HepG2 (cell line): ENCODE data around the gene PCLO. TPM values are rescaled to one million over a fixed set of nuclear protein-coding genes. Genes with fewer than 3 reads are reported as not detected.
A peak's percentile ranks its signal among the peaks of the same experiment; 100 is the strongest.

ENCODE experiments used
- CCDC6 ChIP-seq: sonication (generic); formaldehyde crosslinking; IDR thresholded peaks from 2 replicates; pipeline ENCODE4 v1.8.1; 2022; ENCODE audit warnings: mild to moderate bottlenecking, missing genetic modification reagents, moderate library complexity
- FIP1L1 ChIP-seq: fragments of 200-400 bp; formaldehyde crosslinking; IDR thresholded peaks from 2 replicates; pipeline ENCODE4 v1.6.1; 2018; ENCODE audit warnings: low read depth, mild to moderate bottlenecking, low read length, moderate library complexity, borderline replicate concordance; ENCODE audit not compliant: insufficient read depth
- GATA4 ChIP-seq: sonication (generic); IDR thresholded peaks from 2 replicates; pipeline ENCODE4 v1.6.1; 2016; ENCODE audit warnings: antibody characterized with exemption, low read depth, borderline replicate concordance
- GATAD1 ChIP-seq: IDR thresholded peaks from 2 replicates; pipeline ENCODE4 v1.6.1; 2016; ENCODE audit warnings: missing genetic modification reagents, missing compliant biosample characterization
- HNRNPL ChIP-seq: fragments of 200-400 bp; formaldehyde crosslinking; IDR thresholded peaks from 2 replicates; pipeline ENCODE4 v1.6.1; 2017; ENCODE audit warnings: mild to moderate bottlenecking, low read depth, low read length
- HOXA3 ChIP-seq: sonication (generic); formaldehyde crosslinking; IDR thresholded peaks from 2 replicates; pipeline ENCODE4 v1.5.0; 2020; ENCODE audit warnings: missing genetic modification reagents
- NR2F2 ChIP-seq: IDR thresholded peaks from 2 replicates; pipeline ENCODE4 v1.6.1; 2012; ENCODE audit warnings: low read depth, inconsistent platforms, borderline replicate concordance
- PAWR ChIP-seq: sonication (generic); formaldehyde crosslinking; IDR thresholded peaks from 2 replicates; pipeline ENCODE4 v1.4.0; 2020; ENCODE audit warnings: missing genetic modification reagents, mild to moderate bottlenecking, borderline replicate concordance
- PHF21A ChIP-seq: sonication (generic); formaldehyde crosslinking; IDR thresholded peaks from 2 replicates; pipeline ENCODE4 v1.5.0; 2020; ENCODE audit warnings: mild to moderate bottlenecking, missing genetic modification reagents
- POGZ ChIP-seq: sonication (generic); formaldehyde crosslinking; IDR thresholded peaks from 2 replicates; pipeline ENCODE4 v1.4.0; 2020; ENCODE audit warnings: mild to moderate bottlenecking, missing genetic modification reagents
- TCF12 ChIP-seq, 2 experiments: fragments of 450-650 bp in 1 of 2; sonication (generic) in 1 of 2; formaldehyde crosslinking in 1 of 2; IDR thresholded peaks; 2 replicates each; pipeline versions ENCODE4 v1.6.1 to v1.8.0; 2017 to 2022; ENCODE audit warnings: antibody characterized with exemption in 1 of 2, mild to moderate bottlenecking in 1 of 2, missing genetic modification reagents in 1 of 2, moderate library complexity in 1 of 2
- THAP11 ChIP-seq: IDR thresholded peaks from 2 replicates; pipeline ENCODE4 v1.6.1; 2016; ENCODE audit warnings: missing biosample characterization, missing genetic modification reagents
- THYN1 ChIP-seq: sonication (generic); formaldehyde crosslinking; IDR thresholded peaks from 2 replicates; pipeline ENCODE4 v1.8.1; 2023; ENCODE audit warnings: low read depth, mild to moderate bottlenecking, moderate library complexity, missing genetic modification reagents, borderline replicate concordance
- ZNF225 ChIP-seq: sonication (generic); formaldehyde crosslinking; IDR thresholded peaks from 2 replicates; pipeline ENCODE4 v1.4.0; 2020; ENCODE audit warnings: mild to moderate bottlenecking, missing genetic modification reagents
- ZNF776 ChIP-seq: sonication (generic); formaldehyde crosslinking; IDR thresholded peaks from 2 replicates; pipeline ENCODE4 v1.4.0; 2020; ENCODE audit warnings: mild to moderate bottlenecking, missing genetic modification reagents
- polyA plus RNA-seq, 8 experiments: library from polyadenylated mRNA; depleted of rRNA in 3 of 8; stranded (reverse) in 7 of 8; unstranded in 1 of 8; fragments of >200 nt; fragmentation: Illumina TruSeq in 4 of 8; extraction: Trizol in 4 of 8; gene quantifications; 2 replicates each; pipeline versions ENCODE4 v1.2.1 to v1.2.3, GENCODE V29; 2011 to 2016; ENCODE audit warnings: low read depth in 4 of 8, missing spikeins in 1 of 8, mixed read lengths in 1 of 8; ENCODE audit not compliant: insufficient read depth in 1 of 8
- total RNA-seq, 5 experiments: library from RNA; depleted of rRNA; stranded (reverse); fragments of >200 nt; fragmentation: Illumina TruSeq; extraction: Trizol; gene quantifications; 2 replicates each; pipeline ENCODE4 v1.2.3, GENCODE V29; 2016; ENCODE audit warnings: low read depth in 1 of 5
- TF ChIP-seq, protein P1 (sequence below): IDR thresholded peaks from 2 replicates; pipeline ENCODE4 v1.4.0; 2020; ENCODE audit warnings: mild to moderate bottlenecking, missing genetic modification reagents
- TF ChIP-seq, protein P2 (sequence below): sonication (generic); formaldehyde crosslinking; conservative IDR thresholded peaks from 2 replicates; pipeline ENCODE4 v1.4.0; 2020; ENCODE audit warnings: missing genetic modification reagents
- TF ChIP-seq, protein P3 (sequence below): IDR thresholded peaks from 2 replicates; pipeline ENCODE4 v1.6.1; 2016; ENCODE audit warnings: mild to moderate bottlenecking, missing biosample characterization, missing genetic modification reagents
- TF ChIP-seq, protein P4 (sequence below): sonication (generic); formaldehyde crosslinking; IDR thresholded peaks from 2 replicates; pipeline ENCODE4 v1.8.1; 2023; ENCODE audit warnings: mild to moderate bottlenecking, missing genetic modification reagents
- TF ChIP-seq, protein P5 (sequence below): sonication (generic); formaldehyde crosslinking; IDR thresholded peaks from 2 replicates; pipeline ENCODE4 v1.5.0; 2020; ENCODE audit warnings: mild to moderate bottlenecking, missing genetic modification reagents, moderate library complexity

Gene PCLO
- total and polyA plus RNA-seq, 2 of the 13 experiments (the other 11 are each of a cell fraction or from before 2014, with no cell fraction given): 0.07 to 0.29 TPM

DNA sequence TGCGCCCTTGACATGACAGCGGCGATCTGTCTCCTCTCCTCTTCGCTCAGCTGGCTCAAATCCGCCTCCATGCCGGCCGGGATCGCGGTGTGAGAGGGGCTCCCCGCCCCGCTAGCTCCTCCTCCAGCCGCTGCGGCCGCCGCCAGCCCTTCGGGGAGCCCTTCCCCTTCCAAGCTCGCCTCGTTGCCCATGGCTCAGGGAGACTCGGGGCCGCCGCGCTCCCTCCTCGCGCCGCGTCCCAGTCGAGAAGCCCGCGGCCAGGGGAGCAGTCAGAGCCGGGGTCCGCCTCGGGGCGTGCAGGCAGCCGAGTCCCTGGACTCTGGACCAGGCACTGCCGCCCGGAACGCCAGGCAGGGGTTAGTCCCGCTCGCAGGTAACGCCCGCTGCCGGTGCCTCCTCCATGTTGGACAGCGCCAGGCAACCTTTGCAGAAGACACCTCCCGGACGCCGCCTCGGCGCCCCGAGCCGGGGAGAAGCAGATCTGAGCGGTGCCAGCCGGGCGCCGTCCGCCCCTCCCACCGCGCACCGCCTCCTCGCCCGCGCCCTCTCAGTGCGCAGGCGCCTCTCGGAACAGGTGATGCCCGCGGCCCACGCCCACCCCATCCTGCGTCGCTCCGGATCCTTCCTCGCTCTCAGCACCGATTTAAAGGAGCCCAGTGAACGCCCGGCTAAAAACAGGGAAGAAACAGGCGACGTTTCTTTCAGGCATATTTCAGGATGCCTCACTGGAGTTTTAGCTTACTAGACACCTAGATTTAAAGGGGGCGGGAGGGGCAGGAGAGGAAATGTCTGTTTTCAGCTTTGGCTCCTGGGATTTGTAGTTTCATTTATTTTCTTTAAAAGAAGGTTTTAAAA is at the start of gene PCLO (continued):
- TF ChIP-seq GATAD1 (CRISPR knock-in tag) (no peak), HOXA3 (CRISPR knock-in tag) (peak; percentile 59), THYN1 (no peak), THAP11 (CRISPR knock-in tag) (peak; percentile 76), GATA4 (no peak), HNRNPL (0 out of 2 replicates have a peak, but pooled peaks have one; percentile 30), POGZ (CRISPR knock-in tag) (peak; percentile 55; the same call in 1 of the 2 replicates), ZNF776 (CRISPR knock-in tag) (peak; percentile 76; the same call in 1 of the 2 replicates), PAWR (CRISPR knock-in tag) (no peak), TCF12 (IDR thresholded peaks at IDR 0.05) (no peak), TCF12 (CRISPR knock-in tag; IDR thresholded peaks at IDR 0.05) (0 out of 2 replicates have a peak, but pooled peaks have one; percentile 31), ZNF225 (CRISPR knock-in tag) (peak; percentile 82; the same call in 1 of the 2 replicates), NR2F2 (no peak), PHF21A (CRISPR knock-in tag) (peak; percentile 51; the same call in 1 of the 2 replicates), CCDC6 (CRISPR knock-in tag) (peak; percentile 59; the same call in 1 of the 2 replicates), FIP1L1 (no peak)
- TF ChIP-seq, protein P1, sequence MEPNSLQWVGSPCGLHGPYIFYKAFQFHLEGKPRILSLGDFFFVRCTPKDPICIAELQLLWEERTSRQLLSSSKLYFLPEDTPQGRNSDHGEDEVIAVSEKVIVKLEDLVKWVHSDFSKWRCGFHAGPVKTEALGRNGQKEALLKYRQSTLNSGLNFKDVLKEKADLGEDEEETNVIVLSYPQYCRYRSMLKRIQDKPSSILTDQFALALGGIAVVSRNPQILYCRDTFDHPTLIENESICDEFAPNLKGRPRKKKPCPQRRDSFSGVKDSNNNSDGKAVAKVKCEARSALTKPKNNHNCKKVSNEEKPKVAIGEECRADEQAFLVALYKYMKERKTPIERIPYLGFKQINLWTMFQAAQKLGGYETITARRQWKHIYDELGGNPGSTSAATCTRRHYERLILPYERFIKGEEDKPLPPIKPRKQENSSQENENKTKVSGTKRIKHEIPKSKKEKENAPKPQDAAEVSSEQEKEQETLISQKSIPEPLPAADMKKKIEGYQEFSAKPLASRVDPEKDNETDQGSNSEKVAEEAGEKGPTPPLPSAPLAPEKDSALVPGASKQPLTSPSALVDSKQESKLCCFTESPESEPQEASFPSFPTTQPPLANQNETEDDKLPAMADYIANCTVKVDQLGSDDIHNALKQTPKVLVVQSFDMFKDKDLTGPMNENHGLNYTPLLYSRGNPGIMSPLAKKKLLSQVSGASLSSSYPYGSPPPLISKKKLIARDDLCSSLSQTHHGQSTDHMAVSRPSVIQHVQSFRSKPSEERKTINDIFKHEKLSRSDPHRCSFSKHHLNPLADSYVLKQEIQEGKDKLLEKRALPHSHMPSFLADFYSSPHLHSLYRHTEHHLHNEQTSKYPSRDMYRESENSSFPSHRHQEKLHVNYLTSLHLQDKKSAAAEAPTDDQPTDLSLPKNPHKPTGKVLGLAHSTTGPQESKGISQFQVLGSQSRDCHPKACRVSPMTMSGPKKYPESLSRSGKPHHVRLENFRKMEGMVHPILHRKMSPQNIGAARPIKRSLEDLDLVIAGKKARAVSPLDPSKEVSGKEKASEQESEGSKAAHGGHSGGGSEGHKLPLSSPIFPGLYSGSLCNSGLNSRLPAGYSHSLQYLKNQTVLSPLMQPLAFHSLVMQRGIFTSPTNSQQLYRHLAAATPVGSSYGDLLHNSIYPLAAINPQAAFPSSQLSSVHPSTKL (CRISPR knock-in tag): peak; percentile 71
- TF ChIP-seq, protein P2, sequence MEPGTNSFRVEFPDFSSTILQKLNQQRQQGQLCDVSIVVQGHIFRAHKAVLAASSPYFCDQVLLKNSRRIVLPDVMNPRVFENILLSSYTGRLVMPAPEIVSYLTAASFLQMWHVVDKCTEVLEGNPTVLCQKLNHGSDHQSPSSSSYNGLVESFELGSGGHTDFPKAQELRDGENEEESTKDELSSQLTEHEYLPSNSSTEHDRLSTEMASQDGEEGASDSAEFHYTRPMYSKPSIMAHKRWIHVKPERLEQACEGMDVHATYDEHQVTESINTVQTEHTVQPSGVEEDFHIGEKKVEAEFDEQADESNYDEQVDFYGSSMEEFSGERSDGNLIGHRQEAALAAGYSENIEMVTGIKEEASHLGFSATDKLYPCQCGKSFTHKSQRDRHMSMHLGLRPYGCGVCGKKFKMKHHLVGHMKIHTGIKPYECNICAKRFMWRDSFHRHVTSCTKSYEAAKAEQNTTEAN (CRISPR knock-in tag): no peak
- TF ChIP-seq, protein P3, sequence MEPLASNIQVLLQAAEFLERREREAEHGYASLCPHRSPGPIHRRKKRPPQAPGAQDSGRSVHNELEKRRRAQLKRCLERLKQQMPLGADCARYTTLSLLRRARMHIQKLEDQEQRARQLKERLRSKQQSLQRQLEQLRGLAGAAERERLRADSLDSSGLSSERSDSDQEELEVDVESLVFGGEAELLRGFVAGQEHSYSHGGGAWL (CRISPR knock-in tag): 0 out of 2 replicates have a peak, but pooled peaks have one; percentile 36
- TF ChIP-seq, protein P4, sequence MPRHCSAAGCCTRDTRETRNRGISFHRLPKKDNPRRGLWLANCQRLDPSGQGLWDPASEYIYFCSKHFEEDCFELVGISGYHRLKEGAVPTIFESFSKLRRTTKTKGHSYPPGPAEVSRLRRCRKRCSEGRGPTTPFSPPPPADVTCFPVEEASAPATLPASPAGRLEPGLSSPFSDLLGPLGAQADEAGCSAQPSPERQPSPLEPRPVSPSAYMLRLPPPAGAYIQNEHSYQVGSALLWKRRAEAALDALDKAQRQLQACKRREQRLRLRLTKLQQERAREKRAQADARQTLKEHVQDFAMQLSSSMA (CRISPR knock-in tag): 0 out of 2 replicates have a peak, but pooled peaks have one; percentile 63
- TF ChIP-seq, protein P5, sequence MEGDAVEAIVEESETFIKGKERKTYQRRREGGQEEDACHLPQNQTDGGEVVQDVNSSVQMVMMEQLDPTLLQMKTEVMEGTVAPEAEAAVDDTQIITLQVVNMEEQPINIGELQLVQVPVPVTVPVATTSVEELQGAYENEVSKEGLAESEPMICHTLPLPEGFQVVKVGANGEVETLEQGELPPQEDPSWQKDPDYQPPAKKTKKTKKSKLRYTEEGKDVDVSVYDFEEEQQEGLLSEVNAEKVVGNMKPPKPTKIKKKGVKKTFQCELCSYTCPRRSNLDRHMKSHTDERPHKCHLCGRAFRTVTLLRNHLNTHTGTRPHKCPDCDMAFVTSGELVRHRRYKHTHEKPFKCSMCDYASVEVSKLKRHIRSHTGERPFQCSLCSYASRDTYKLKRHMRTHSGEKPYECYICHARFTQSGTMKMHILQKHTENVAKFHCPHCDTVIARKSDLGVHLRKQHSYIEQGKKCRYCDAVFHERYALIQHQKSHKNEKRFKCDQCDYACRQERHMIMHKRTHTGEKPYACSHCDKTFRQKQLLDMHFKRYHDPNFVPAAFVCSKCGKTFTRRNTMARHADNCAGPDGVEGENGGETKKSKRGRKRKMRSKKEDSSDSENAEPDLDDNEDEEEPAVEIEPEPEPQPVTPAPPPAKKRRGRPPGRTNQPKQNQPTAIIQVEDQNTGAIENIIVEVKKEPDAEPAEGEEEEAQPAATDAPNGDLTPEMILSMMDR (CRISPR knock-in tag): 0 out of 2 replicates have a peak, but pooled peaks have one; percentile 12
